Measurements from ENCODE around the gene PAK1IP1.

GRCh38 chr6:10685092-10685915 is 9.5 kb upstream of the PAK1IP1 start:
- TF ChIP-seq CTCF (conservative IDR thresholded peaks at IDR 0.05) (no peak), ZFX (IDR thresholded peaks at IDR 0.05) (no peak)
